ENCODE measurements around the gene PAPPA.

PAPPA gene

DNA sequence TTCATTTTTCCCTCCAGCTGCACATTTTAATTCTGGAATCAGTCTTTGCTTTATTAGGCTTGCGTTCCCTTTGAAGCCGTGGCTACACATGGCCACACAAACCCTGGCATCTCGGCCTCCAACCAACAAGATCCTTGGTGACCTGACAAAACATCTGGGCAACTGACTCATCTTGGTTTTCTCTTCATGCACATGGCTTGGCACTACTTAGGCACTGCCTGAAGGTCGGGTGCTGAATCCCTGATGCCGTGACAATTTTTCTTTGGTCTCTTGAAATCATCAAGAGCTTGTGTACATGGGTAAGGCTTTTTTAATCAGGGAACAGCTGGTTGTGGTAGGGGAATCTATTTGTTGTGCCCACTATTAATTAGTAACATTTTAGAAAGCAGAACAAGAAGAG lies 16.0 kb upstream of the PAPPA start:
- H3K36me3 ChIP-seq (ENCODE audit: control insufficient read depth in 1 of 2, insufficient read depth in 2 of 2, low read length in 2 of 2): no peaks in the 10 kb centered on the region

GRCh38 chr9:116141864-116142561 lies 11.6 kb upstream of the PAPPA start:
- Histone ChIP-seq H3K27ac (ENCODE audit: low read length) (no peak overlapping the region), H3K4me3 (ENCODE audit: low read depth in 1 of 2, low read length in 2 of 2) (no peak overlapping the region), H3K4me1 (ENCODE audit: control insufficient read depth in 1 of 2, insufficient read depth in 2 of 2, low read length in 2 of 2) (no peaks in the 10 kb centered on the region), H3K27me3 (ENCODE audit: low read depth, low read length) (no peaks in the 10 kb centered on the region), H3K9me3 (ENCODE audit: control insufficient read depth in 1 of 2, low read length in 2 of 2) (no peaks in the 10 kb centered on the region), H3K36me3 (ENCODE audit: control insufficient read depth in 1 of 2, insufficient read depth in 2 of 2, low read length in 2 of 2) (no peaks in the 10 kb centered on the region)

More for the DNA sequence above, 16.0 kb upstream of the PAPPA start:
- no peaks in the 10 kb centered on the region for H3K4me1 ChIP-seq (ENCODE audit: control insufficient read depth in 1 of 2, insufficient read depth in 2 of 2, low read length in 2 of 2)
- no peaks in the 10 kb centered on the region for H3K27me3 ChIP-seq (ENCODE audit: low read depth, low read length)
- H3K27ac ChIP-seq (ENCODE audit: low read length): no peak overlapping the region
- no peak overlapping the region for H3K4me3 ChIP-seq (ENCODE audit: low read depth in 1 of 2, low read length in 2 of 2)
- H3K9me3 ChIP-seq (ENCODE audit: control insufficient read depth in 1 of 2, low read length in 2 of 2): no peaks in the 10 kb centered on the region

GRCh38 chr9:116142706-116143492 lies 10.7 kb upstream of the PAPPA start:
- H3K9me3 ChIP-seq (ENCODE audit: control insufficient read depth in 1 of 2, low read length in 2 of 2): no peaks in the 10 kb centered on the region
- H3K36me3 ChIP-seq (ENCODE audit: control insufficient read depth in 1 of 2, insufficient read depth in 2 of 2, low read length in 2 of 2): no peaks in the 10 kb centered on the region
- no peaks in the 10 kb centered on the region for H3K27me3 ChIP-seq (ENCODE audit: low read depth, low read length)
- no peak overlapping the region for H3K27ac ChIP-seq (ENCODE audit: low read length)
- no peaks in the 10 kb centered on the region for H3K4me1 ChIP-seq (ENCODE audit: control insufficient read depth in 1 of 2, insufficient read depth in 2 of 2, low read length in 2 of 2)
- H3K4me3 ChIP-seq (ENCODE audit: low read depth in 1 of 2, low read length in 2 of 2): no peak overlapping the region

DNA sequence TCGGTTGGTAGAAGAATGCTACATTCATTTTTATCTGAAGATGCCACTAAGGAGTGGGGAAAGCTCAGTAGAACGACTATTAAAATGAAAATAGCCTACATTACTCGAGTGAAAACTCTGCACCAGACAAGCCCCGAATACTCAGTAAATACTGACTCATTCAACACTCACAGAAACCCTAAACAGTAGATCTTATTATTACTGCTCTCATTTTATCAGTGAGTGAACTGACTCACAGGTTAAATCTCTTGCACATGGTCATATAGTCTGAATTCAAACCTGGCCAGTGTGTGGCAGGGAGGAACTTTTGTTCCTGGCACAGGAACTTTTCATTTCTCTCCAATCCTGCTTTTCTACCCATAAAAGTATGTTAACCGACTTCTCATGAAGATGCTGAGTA lies 9.6 kb upstream of the PAPPA start:
- no peaks in the 10 kb centered on the region for H3K27me3 ChIP-seq (ENCODE audit: low read depth, low read length)
- no peak overlapping the region for H3K4me3 ChIP-seq (ENCODE audit: low read depth in 1 of 2, low read length in 2 of 2)
- no peak overlapping the region for H3K27ac ChIP-seq (ENCODE audit: low read length)
- no peaks in the 10 kb centered on the region for H3K36me3 ChIP-seq (ENCODE audit: control insufficient read depth in 1 of 2, insufficient read depth in 2 of 2, low read length in 2 of 2)
- H3K4me1 ChIP-seq (ENCODE audit: control insufficient read depth in 1 of 2, insufficient read depth in 2 of 2, low read length in 2 of 2): no peaks in the 10 kb centered on the region
- H3K9me3 ChIP-seq (ENCODE audit: control insufficient read depth in 1 of 2, low read length in 2 of 2): no peaks in the 10 kb centered on the region

DNA sequence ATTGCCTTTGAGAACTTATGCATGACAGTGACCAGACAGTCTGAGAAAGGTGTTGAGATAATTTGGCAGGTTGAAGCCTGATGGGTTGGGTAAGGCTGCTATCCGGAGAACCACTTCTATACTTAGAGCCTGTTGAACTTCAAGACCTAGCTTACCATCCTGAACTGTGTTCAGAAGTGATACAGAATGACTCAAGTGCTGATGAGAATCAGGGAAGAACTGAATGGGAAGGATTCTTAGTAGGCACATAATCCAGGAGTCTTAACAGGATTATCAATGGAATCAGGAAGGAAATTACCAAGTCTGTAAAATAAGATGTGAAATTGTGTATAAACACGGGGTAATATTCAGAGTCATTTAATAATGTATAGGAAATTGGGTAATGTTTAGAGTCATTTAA lies 9.0 kb upstream of the PAPPA start:
- Histone ChIP-seq H3K9me3 (ENCODE audit: control insufficient read depth in 1 of 2, low read length in 2 of 2) (no peaks in the 10 kb centered on the region), H3K27ac (ENCODE audit: low read length) (no peak overlapping the region), H3K36me3 (ENCODE audit: control insufficient read depth in 1 of 2, insufficient read depth in 2 of 2, low read length in 2 of 2) (no peaks in the 10 kb centered on the region), H3K4me1 (ENCODE audit: control insufficient read depth in 1 of 2, insufficient read depth in 2 of 2, low read length in 2 of 2) (no peaks in the 10 kb centered on the region), H3K4me3 (ENCODE audit: low read depth in 1 of 2, low read length in 2 of 2) (no peak overlapping the region), H3K27me3 (ENCODE audit: low read depth, low read length) (no peaks in the 10 kb centered on the region)

DNA sequence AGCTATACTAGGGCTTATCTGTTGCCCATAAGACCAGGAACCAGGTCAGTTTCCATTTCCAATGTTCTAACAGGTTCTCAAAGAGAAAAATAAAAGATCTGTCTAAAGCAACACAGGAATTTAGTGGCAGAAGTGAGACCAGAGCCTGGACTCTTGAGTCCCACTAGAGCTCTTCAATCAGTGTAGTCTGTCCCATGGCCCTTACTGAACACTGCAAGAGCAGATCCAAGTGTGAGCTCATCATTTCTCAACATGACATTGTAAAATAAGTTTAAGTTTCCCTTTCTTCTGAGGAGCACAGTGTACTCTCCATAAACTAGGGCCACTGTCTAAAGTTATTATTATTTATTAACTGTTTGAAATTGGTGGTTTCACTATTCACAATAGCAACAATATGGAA lies 8.6 kb upstream of the PAPPA start:
- Histone ChIP-seq H3K27me3 (ENCODE audit: low read depth, low read length) (no peaks in the 10 kb centered on the region), H3K4me1 (ENCODE audit: control insufficient read depth in 1 of 2, insufficient read depth in 2 of 2, low read length in 2 of 2) (no peaks in the 10 kb centered on the region), H3K36me3 (ENCODE audit: control insufficient read depth in 1 of 2, insufficient read depth in 2 of 2, low read length in 2 of 2) (no peaks in the 10 kb centered on the region), H3K27ac (ENCODE audit: low read length) (no peak overlapping the region), H3K4me3 (ENCODE audit: low read depth in 1 of 2, low read length in 2 of 2) (no peak overlapping the region), H3K9me3 (ENCODE audit: control insufficient read depth in 1 of 2, low read length in 2 of 2) (no peaks in the 10 kb centered on the region)

DNA sequence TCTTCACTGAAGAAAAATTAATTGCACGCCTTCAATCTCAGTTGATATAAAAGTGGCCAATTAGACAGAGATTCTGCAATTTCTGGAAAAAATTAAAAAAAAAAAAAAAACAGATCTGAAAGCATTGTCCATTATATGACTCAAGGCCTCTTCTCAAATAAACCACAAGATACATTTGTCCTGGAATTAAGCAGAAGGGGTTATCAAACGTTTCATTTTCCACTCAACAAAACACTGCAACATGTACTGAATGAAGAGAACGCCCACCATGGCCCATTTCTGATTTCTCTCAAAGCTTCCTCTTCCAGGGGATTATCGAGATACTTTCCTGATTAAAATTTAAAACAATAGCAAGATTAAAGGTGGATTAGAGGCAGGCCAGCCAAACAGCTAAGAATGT lies 5.8 kb upstream of the PAPPA start:
- H3K27me3 ChIP-seq (ENCODE audit: low read depth, low read length): peaks cover 2% of the 10 kb centered on the region
- no peak overlapping the region for H3K4me3 ChIP-seq (ENCODE audit: low read depth in 1 of 2, low read length in 2 of 2)
- no peaks in the 10 kb centered on the region for H3K36me3 ChIP-seq (ENCODE audit: control insufficient read depth in 1 of 2, insufficient read depth in 2 of 2, low read length in 2 of 2)
- H3K27ac ChIP-seq (ENCODE audit: low read length): no peak overlapping the region
- H3K4me1 ChIP-seq (ENCODE audit: control insufficient read depth in 1 of 2, insufficient read depth in 2 of 2, low read length in 2 of 2): no peaks in the 10 kb centered on the region
- H3K9me3 ChIP-seq (ENCODE audit: control insufficient read depth in 1 of 2, low read length in 2 of 2): no peaks in the 10 kb centered on the region

DNA sequence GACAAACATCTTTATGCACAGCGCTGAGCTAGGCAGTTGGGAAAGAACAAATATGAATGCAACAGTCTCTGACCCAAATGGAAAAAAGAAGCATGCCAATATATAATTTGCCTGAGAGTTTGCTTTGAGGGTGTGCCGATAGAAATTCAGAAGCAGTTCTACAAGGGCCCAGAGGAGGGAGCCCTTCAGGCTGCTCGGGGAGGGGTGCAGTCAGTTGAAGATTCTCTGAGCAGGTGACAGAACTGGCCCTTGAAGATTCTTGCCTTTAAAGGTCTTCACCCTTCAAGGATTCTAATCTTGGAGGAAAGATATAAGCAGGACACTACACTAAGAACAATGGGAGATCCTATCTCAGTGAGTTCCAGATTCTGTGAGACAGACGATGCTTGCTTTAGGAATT lies 3.7 kb upstream of the PAPPA start:
- no peak overlapping the region for H3K4me3 ChIP-seq (ENCODE audit: low read depth in 1 of 2, low read length in 2 of 2)
- no peaks in the 10 kb centered on the region for H3K9me3 ChIP-seq (ENCODE audit: control insufficient read depth in 1 of 2, low read length in 2 of 2)
- H3K36me3 ChIP-seq (ENCODE audit: control insufficient read depth in 1 of 2, insufficient read depth in 2 of 2, low read length in 2 of 2): no peaks in the 10 kb centered on the region
- no peak overlapping the region for H3K27ac ChIP-seq (ENCODE audit: low read length)
- peaks cover 9% of the 10 kb centered on the region for H3K27me3 ChIP-seq (ENCODE audit: low read depth, low read length)
- no peaks in the 10 kb centered on the region for H3K4me1 ChIP-seq (ENCODE audit: control insufficient read depth in 1 of 2, insufficient read depth in 2 of 2, low read length in 2 of 2)

DNA sequence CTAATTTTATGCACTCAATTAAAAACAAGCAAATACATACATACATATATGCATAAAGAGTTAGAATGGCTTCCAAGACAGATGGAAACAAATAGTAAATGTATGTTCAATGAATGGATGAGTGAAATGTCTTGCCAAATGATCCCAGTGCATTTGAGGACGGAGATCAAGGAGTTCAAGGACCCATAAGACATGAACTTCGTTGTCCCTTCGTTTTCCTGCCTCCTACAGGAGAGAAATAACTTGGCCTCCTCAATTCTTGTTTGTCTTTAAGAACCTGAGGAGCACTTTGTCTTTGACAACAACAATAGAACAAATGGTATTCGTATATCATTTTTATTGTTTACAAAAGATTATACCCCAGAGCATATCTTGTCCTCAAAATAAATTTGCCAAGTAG lies 2.4 kb upstream of the PAPPA start:
- H3K4me1 ChIP-seq (ENCODE audit: control insufficient read depth in 1 of 2, insufficient read depth in 2 of 2, low read length in 2 of 2): peaks cover 0 to 4% of the 10 kb centered on the region in 2 donors
- H3K4me3 ChIP-seq (ENCODE audit: low read depth in 1 of 2, low read length in 2 of 2): no peak overlapping the region
- peaks cover 0 to 11% of the 10 kb centered on the region in 2 donors for H3K36me3 ChIP-seq (ENCODE audit: control insufficient read depth in 1 of 2, insufficient read depth in 2 of 2, low read length in 2 of 2)
- no peak overlapping the region for H3K27ac ChIP-seq (ENCODE audit: low read length)
- H3K9me3 ChIP-seq (ENCODE audit: control insufficient read depth in 1 of 2, low read length in 2 of 2): no peaks in the 10 kb centered on the region
- peaks cover 17% of the 10 kb centered on the region for H3K27me3 ChIP-seq (ENCODE audit: low read depth, low read length)

DNA sequence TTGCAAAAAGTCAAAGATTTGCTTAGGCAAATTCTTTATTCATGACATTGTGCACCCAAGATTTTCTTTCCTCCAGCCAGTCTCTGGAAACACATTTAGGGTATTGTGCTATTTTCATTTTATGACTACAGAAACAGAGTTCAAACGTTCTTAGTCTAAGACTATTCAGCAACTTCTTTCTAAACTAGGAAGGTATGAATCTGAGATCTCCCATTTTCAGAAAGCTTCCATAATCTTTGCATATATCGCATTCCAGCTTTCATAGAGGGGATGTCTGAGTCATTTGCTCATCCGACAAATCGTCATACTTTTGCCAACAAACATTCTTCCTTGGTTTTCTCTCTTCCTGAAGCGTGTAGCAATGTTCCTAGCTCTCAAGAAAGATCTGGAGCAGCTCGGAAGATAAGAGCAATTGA lies 1.6 kb upstream of the PAPPA start:
- Histone ChIP-seq H3K36me3 (ENCODE audit: control insufficient read depth in 1 of 2, insufficient read depth in 2 of 2, low read length in 2 of 2) (peaks cover 0 to 11% of the 10 kb centered on the region in 2 donors), H3K4me1 (ENCODE audit: control insufficient read depth in 1 of 2, insufficient read depth in 2 of 2, low read length in 2 of 2) (peaks cover 0 to 4% of the 10 kb centered on the region in 2 donors), H3K4me3 (ENCODE audit: low read depth in 1 of 2, low read length in 2 of 2) (no peak overlapping the region), H3K27me3 (ENCODE audit: low read depth, low read length) (peaks cover 17% of the 10 kb centered on the region), H3K9me3 (ENCODE audit: control insufficient read depth in 1 of 2, low read length in 2 of 2) (no peaks in the 10 kb centered on the region), H3K27ac (ENCODE audit: low read length) (no peak overlapping the region)

GRCh38 chr9:116152390-116152789 lies 1.2 kb upstream of the PAPPA start:
- Histone ChIP-seq H3K9me3 (ENCODE audit: control insufficient read depth in 1 of 2, low read length in 2 of 2) (no peaks in the 10 kb centered on the region), H3K36me3 (ENCODE audit: control insufficient read depth in 1 of 2, insufficient read depth in 2 of 2, low read length in 2 of 2) (peaks cover 0 to 11% of the 10 kb centered on the region in 2 donors), H3K27me3 (ENCODE audit: low read depth, low read length) (peaks cover 17% of the 10 kb centered on the region), H3K4me3 (ENCODE audit: low read depth in 1 of 2, low read length in 2 of 2) (no peak overlapping the region), H3K4me1 (ENCODE audit: control insufficient read depth in 1 of 2, insufficient read depth in 2 of 2, low read length in 2 of 2) (peaks cover 0 to 4% of the 10 kb centered on the region in 2 donors), H3K27ac (ENCODE audit: low read length) (peak overlapping the region; percentile 73)

All from muscle layer of duodenum (tissue), 2 donors.